HG03159 (cell line): Measurements from ENCODE around the gene COX20.
A peak's percentile ranks its signal among the peaks of the same experiment; 100 is the strongest.

Experiments
- ATAC-seq: cut with Tn5 transposase; IDR thresholded peaks from one replicate; pipeline ENCODE4 v1.9.1; 2021; ENCODE audit warnings: mild to moderate bottlenecking, moderate library complexity; ENCODE audit not compliant: unreplicated experiment

The COX20 gene

GRCh38 chr1:244850896-244851295 is 15.4 kb downstream of the COX20 start:
- no peak for ATAC-seq

- ATAC-seq, result no peak
These were observed 16.2 kb downstream of the COX20 start for GRCh38 chr1:244851546-244852231.

GRCh38 chr1:244852694-244853093 is 17.2 kb downstream of the COX20 start:
- no peak for ATAC-seq

- ATAC-seq, result no peak
These were observed 18.7 kb downstream of the COX20 start for GRCh38 chr1:244854166-244854565.

- no peak for ATAC-seq
These were observed 19.6 kb downstream of the COX20 start for GRCh38 chr1:244854865-244855578.

GRCh38 chr1:244857761-244858160 is 22.3 kb downstream of the COX20 start:
- no peak for ATAC-seq

- no peak for ATAC-seq
These were observed 22.9 kb downstream of the COX20 start for GRCh38 chr1:244858357-244858756.

GRCh38 chr1:244860078-244860477 is 24.6 kb downstream of the COX20 start:
- no peak for ATAC-seq

GRCh38 chr1:244860914-244861610 is 25.6 kb downstream of the COX20 start:
- ATAC-seq, result no peak

- no peak for ATAC-seq
These were observed 26.2 kb downstream of the COX20 start for GRCh38 chr1:244861683-244862082.

- no peak for ATAC-seq
These were observed 26.9 kb downstream of the COX20 start for GRCh38 chr1:244862354-244862698.

GRCh38 chr1:244862699-244863490 is 27.4 kb downstream of the COX20 start:
- peak; percentile 52 for ATAC-seq

- peak; percentile 17 for ATAC-seq
These were observed 28.2 kb downstream of the COX20 start for GRCh38 chr1:244863491-244864252.

GRCh38 chr1:244864253-244865027 is 29.0 kb downstream of the COX20 start, which contains the start of gene HNRNPU:
Gene HNRNPU, minus strand, starts transcription at chr1:244864543. Its CDS starts 236 bp downstream, at chr1:244864307.
- ATAC-seq, result peak; percentile 65

- ATAC-seq, result no peak
These were observed 29.5 kb downstream of the COX20 start for GRCh38 chr1:244865028-244865371.

GRCh38 chr1:244865820-244866219 is 30.4 kb downstream of the COX20 start:
- ATAC-seq, result no peak

GRCh38 chr1:244866355-244866754 is 30.9 kb downstream of the COX20 start:
- ATAC-seq, result no peak

GRCh38 chr1:244868484-244869363 is 33.3 kb downstream of the COX20 start:
- no peak for ATAC-seq

GRCh38 chr1:244869364-244869827 is 33.9 kb downstream of the COX20 start:
- ATAC-seq, result no peak
